Measurements from ENCODE around the gene MTSS2. TPM values are rescaled to one million over a fixed set of nuclear protein-coding genes. Genes with fewer than 3 reads are reported as not detected.
A peak's percentile ranks its signal among the peaks of the same experiment; 100 is the strongest.

The MTSS2 gene
- total RNA-seq, 4 donors from 2014 or later: 42.6 to 160 (median 93.9) TPM

DNA sequence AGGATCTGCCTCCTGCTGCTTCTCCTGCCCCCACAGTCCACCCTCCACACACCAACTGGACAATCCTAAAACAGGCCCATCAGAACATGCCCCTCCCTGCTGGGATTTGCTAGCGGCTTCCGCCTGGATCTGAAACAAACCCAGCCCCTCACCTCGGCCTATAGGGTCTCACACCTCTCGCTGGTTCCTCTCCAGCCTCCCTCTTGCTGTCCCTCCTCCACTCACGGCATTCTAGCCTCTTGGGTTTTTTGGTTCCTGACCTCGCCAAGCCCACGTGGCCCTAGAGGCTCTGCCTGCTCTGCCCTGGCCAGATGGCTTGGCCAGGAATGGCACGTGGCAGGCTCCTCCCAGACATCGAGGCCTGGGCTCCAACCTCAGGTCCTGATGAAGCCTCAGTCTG lies 15.7 kb upstream of the MTSS2 start:
- no peak for DNase-seq
- no peak for ATAC-seq
- no peak overlapping the region for H3K4me3 ChIP-seq
- peaks cover 54 to 66% of the 10 kb centered on the region in 2 donors for H3K4me1 ChIP-seq
- intact Hi-C loops (cut with DNase I; ENCODE audit: low total_unique reads): loop anchor here (2.0 kb wide), 1 partner anchor 13 kb away; no protein-coding TSS in a partner anchor
- TF ChIP-seq, protein P1, sequence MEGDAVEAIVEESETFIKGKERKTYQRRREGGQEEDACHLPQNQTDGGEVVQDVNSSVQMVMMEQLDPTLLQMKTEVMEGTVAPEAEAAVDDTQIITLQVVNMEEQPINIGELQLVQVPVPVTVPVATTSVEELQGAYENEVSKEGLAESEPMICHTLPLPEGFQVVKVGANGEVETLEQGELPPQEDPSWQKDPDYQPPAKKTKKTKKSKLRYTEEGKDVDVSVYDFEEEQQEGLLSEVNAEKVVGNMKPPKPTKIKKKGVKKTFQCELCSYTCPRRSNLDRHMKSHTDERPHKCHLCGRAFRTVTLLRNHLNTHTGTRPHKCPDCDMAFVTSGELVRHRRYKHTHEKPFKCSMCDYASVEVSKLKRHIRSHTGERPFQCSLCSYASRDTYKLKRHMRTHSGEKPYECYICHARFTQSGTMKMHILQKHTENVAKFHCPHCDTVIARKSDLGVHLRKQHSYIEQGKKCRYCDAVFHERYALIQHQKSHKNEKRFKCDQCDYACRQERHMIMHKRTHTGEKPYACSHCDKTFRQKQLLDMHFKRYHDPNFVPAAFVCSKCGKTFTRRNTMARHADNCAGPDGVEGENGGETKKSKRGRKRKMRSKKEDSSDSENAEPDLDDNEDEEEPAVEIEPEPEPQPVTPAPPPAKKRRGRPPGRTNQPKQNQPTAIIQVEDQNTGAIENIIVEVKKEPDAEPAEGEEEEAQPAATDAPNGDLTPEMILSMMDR (IDR thresholded peaks at IDR 0.05 in 4 of 5, conservative IDR thresholded peaks at IDR 0.05 in 1 of 5): no peak
- no peak for TF ChIP-seq POLR2A (IDR thresholded peaks at IDR 0.05)
- no peaks in the 10 kb centered on the region for H3K36me3 ChIP-seq
- in situ Hi-C loops (cut with MboI; ENCODE audit: low sequenced_read_pairs in 4 of 4): no loop called here
- H3K27me3 ChIP-seq: no peaks in the 10 kb centered on the region
- H3K27ac ChIP-seq: peak overlapping the region; percentile 28 to 83 (median 77)
- no peaks in the 10 kb centered on the region for H3K9me3 ChIP-seq

GRCh38 chr16:70701036-70701435 lies 15.2 kb upstream of the MTSS2 start:
- Histone ChIP-seq H3K9me3 (no peaks in the 10 kb centered on the region), H3K36me3 (no peaks in the 10 kb centered on the region), H3K27me3 (no peaks in the 10 kb centered on the region), H3K4me3 (no peak overlapping the region), H3K4me1 (peaks cover 59 to 72% of the 10 kb centered on the region in 2 donors), H3K27ac (peak overlapping the region; percentile 74 to 83 (median 80))
- DNase-seq: no peak
- ATAC-seq: no peak
- intact Hi-C loops (cut with DNase I; ENCODE audit: low total_unique reads) (loop anchor here (2.0 kb wide), 1 partner anchor 14 kb away; no protein-coding TSS in a partner anchor), in situ Hi-C loops (cut with MboI; ENCODE audit: low sequenced_read_pairs in 4 of 4) (no loop called here)
- TF ChIP-seq, protein P1 (IDR thresholded peaks at IDR 0.05 in 4 of 5, conservative IDR thresholded peaks at IDR 0.05 in 1 of 5): peak in 1 of 5 experiments; percentile 15
- no peak for TF ChIP-seq POLR2A (IDR thresholded peaks at IDR 0.05)

GRCh38 chr16:70700101-70701020 lies 14.5 kb upstream of the MTSS2 start:
- in situ Hi-C loops (cut with MboI; ENCODE audit: low sequenced_read_pairs in 4 of 4): no loop called here
- no peaks in the 10 kb centered on the region for H3K36me3 ChIP-seq
- DNase-seq (peak; percentile 72 to 92), ATAC-seq (peak; percentile 59 to 63)
- no peaks in the 10 kb centered on the region for H3K27me3 ChIP-seq
- peaks cover 66 to 78% of the 10 kb centered on the region in 2 donors for H3K4me1 ChIP-seq
- no peak overlapping the region for H3K4me3 ChIP-seq
- H3K27ac ChIP-seq: peak overlapping the region; percentile 74 to 83 (median 80)
- TF ChIP-seq POLR2A (IDR thresholded peaks at IDR 0.05): peak in 1 of 2 donors; percentile 52
- TF ChIP-seq, protein P1 (IDR thresholded peaks at IDR 0.05 in 4 of 5, conservative IDR thresholded peaks at IDR 0.05 in 1 of 5): peak in 2 of 5 experiments; percentile 27
- intact Hi-C loops (cut with DNase I; ENCODE audit: low total_unique reads): loop anchor here (2.0 kb wide), 1 partner anchor 14 kb away; no protein-coding TSS in a partner anchor
- no peaks in the 10 kb centered on the region for H3K9me3 ChIP-seq

DNA sequence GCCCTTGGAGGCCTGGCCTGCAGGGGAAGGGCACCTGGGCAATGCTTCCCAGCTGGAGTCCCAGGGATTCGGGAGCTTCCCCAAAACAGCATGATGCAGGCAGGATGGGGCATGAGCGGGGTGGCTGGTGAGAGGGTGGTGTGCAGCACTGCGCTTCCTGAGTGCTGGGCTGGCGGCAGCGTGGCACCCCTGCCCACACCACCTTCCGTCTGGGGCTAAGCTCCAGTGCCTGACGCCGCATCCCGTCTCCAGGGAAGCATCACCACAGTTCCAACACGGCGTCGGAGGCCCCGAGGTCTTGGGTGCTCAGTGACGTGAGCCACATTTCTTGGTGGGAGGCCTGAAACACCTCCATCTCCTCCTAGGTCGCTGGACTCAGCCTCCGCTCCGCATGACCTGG lies 13.8 kb upstream of the MTSS2 start:
- H3K4me3 ChIP-seq: no peak overlapping the region
- in situ Hi-C loops (cut with MboI; ENCODE audit: low sequenced_read_pairs in 4 of 4) (no loop called here), intact Hi-C loops (cut with DNase I; ENCODE audit: low total_unique reads) (loop anchor here (2.0 kb wide), 1 partner anchor 15 kb away; no protein-coding TSS in a partner anchor)
- H3K36me3 ChIP-seq: no peaks in the 10 kb centered on the region
- DNase-seq: no peak
- H3K4me1 ChIP-seq: peaks cover 72 to 85% of the 10 kb centered on the region in 2 donors
- TF ChIP-seq, protein P1 (IDR thresholded peaks at IDR 0.05 in 4 of 5, conservative IDR thresholded peaks at IDR 0.05 in 1 of 5): no peak
- no peak for TF ChIP-seq POLR2A (IDR thresholded peaks at IDR 0.05)
- no peaks in the 10 kb centered on the region for H3K9me3 ChIP-seq
- ATAC-seq: no peak
- no peaks in the 10 kb centered on the region for H3K27me3 ChIP-seq
- peak overlapping the region; percentile 74 to 83 (median 80) for H3K27ac ChIP-seq

Measured in gastrocnemius medialis (tissue), 4 donors.